Ascending aorta (tissue), 2 donors: ENCODE measurements around the gene TCERG1L. TPM values are rescaled to one million over a fixed set of nuclear protein-coding genes. Genes with fewer than 3 reads are reported as not detected.
A peak's percentile ranks its signal among the peaks of the same experiment; 100 is the strongest.

Experiments used
- DNase-seq, 2 donors: peaks; one replicate each; pipeline ENCODE4 v3.0.0-alpha.2; 2019; ENCODE audit warnings: low spot score in 2 of 2
- H3K27ac ChIP-seq, 2 donors: fragments of 200-600 bp; sonication (generic); one replicate each; pipeline ENCODE4 v1.5.1; 2016 to 2017; ENCODE audit warnings: mild to moderate bottlenecking in 1 of 2
- H3K27me3 ChIP-seq: fragments of 200-600 bp; sonication (generic); one replicate; pipeline ENCODE4 v1.5.1; 2017
- H3K36me3 ChIP-seq, 2 donors: fragments of 200-600 bp; sonication (generic); one replicate each; pipeline ENCODE4 v1.5.1; 2016
- H3K4me1 ChIP-seq, 2 donors: fragments of 200-600 bp; sonication (generic); one replicate each; pipeline ENCODE4 v1.5.1; 2016 to 2017; ENCODE audit warnings: mild to moderate bottlenecking in 1 of 2
- H3K4me3 ChIP-seq, 2 donors: fragments of 200-600 bp; sonication (generic); one replicate each; pipeline ENCODE4 v1.5.1; 2016 to 2017; ENCODE audit warnings: mild to moderate bottlenecking in 1 of 2
- H3K9me3 ChIP-seq, 2 donors: fragments of 200-600 bp; sonication (generic); one replicate each; pipeline ENCODE4 v1.5.1; 2016
- CTCF ChIP-seq, 3 experiments: fragments of 200-600 bp in 2 of 3; fragments of 450-650 bp in 1 of 3; sonication (generic) in 2 of 3; IDR thresholded peaks; one replicate each; pipeline ENCODE4 v1.5.1; 2016 to 2019; ENCODE audit warnings: antibody characterized with exemption in 3 of 3, mild to moderate bottlenecking in 1 of 3, moderate library complexity in 1 of 3
- intact Hi-C: fragments of 100-400 bp; cut with DNase I; formaldehyde crosslinking; loops from one replicate; pipeline ENCODE4 v1.15.1; 2023
- total RNA-seq: library from RNA; depleted of rRNA; stranded (reverse); fragments of >200 nt; gene quantifications from one replicate; pipeline ENCODE4 v1.1.0, GENCODE V29; 2016

The TCERG1L gene
- total RNA-seq, 1 donor from 2014 or later, result not detected

GRCh38 chr10:131168238-131168875, 143.2 kb downstream of the TCERG1L start:
- Histone ChIP-seq H3K27ac (no peak overlapping the region), H3K4me1 (no peaks in the 10 kb centered on the region), H3K4me3 (no peak overlapping the region), H3K36me3 (no peaks in the 10 kb centered on the region), H3K9me3 (no peaks in the 10 kb centered on the region), H3K27me3 (no peaks in the 10 kb centered on the region)
- DNase-seq, result no peak
- TF ChIP-seq CTCF (IDR thresholded peaks at IDR 0.05), result no peak
- intact Hi-C loops, result no loop called here

GRCh38 chr10:131167036-131167860, 144.3 kb downstream of the TCERG1L start:
- intact Hi-C loops, result no loop called here
- Histone ChIP-seq H3K27ac (no peak overlapping the region), H3K27me3 (no peaks in the 10 kb centered on the region), H3K4me3 (no peak overlapping the region), H3K4me1 (no peaks in the 10 kb centered on the region), H3K9me3 (no peaks in the 10 kb centered on the region), H3K36me3 (no peaks in the 10 kb centered on the region)
- no peak for DNase-seq
- TF ChIP-seq CTCF (IDR thresholded peaks at IDR 0.05), result no peak

GRCh38 chr10:131166486-131166885, 145.0 kb downstream of the TCERG1L start:
- no peak for TF ChIP-seq CTCF (IDR thresholded peaks at IDR 0.05)

GRCh38 chr10:131165092-131165491, 146.4 kb downstream of the TCERG1L start:
- no peak for TF ChIP-seq CTCF (IDR thresholded peaks at IDR 0.05)
- H3K9me3 ChIP-seq, result no peaks in the 10 kb centered on the region
- H3K4me3 ChIP-seq, result no peak overlapping the region
- no peaks in the 10 kb centered on the region for H3K4me1 ChIP-seq
- H3K27ac ChIP-seq, result no peak overlapping the region
- H3K27me3 ChIP-seq, result no peaks in the 10 kb centered on the region
- peak in 1 of 2 donors; percentile 11 for DNase-seq
- H3K36me3 ChIP-seq, result no peaks in the 10 kb centered on the region
- intact Hi-C loops, result no loop called here

More at GRCh38 chr10:131166486-131166885, 145.0 kb downstream of the TCERG1L start:
- Histone ChIP-seq H3K27ac (no peak overlapping the region), H3K9me3 (no peaks in the 10 kb centered on the region), H3K4me1 (no peaks in the 10 kb centered on the region), H3K36me3 (no peaks in the 10 kb centered on the region), H3K27me3 (no peaks in the 10 kb centered on the region), H3K4me3 (no peak overlapping the region)
- intact Hi-C loops, result no loop called here
- peak in 1 of 2 donors; percentile 28 for DNase-seq

GRCh38 chr10:131162866-131163843, 148.4 kb downstream of the TCERG1L start:
- Histone ChIP-seq H3K27me3 (no peaks in the 10 kb centered on the region), H3K4me1 (no peaks in the 10 kb centered on the region), H3K36me3 (no peaks in the 10 kb centered on the region), H3K27ac (no peak overlapping the region), H3K9me3 (no peaks in the 10 kb centered on the region), H3K4me3 (no peak overlapping the region)
- no peak for DNase-seq
- TF ChIP-seq CTCF (IDR thresholded peaks at IDR 0.05), result no peak
- intact Hi-C loops, result no loop called here
